KMS-11 (cell line): ENCODE measurements around the gene CMAS.

Experiments
- H2AFZ ChIP-seq: fragments of 200-600 bp; sonication (generic); 2 replicates; pipeline ENCODE4 v1.6.1; 2016; ENCODE audit warnings: antibody characterized with exemption, mixed run types, low read depth
- H3K27ac ChIP-seq: fragments of 200-600 bp; sonication (generic); 2 replicates; pipeline ENCODE4 v1.6.1; 2016; ENCODE audit warnings: mild to moderate bottlenecking, mixed run types
- H3K27me3 ChIP-seq: fragments of 200-600 bp; sonication (generic); 2 replicates; pipeline ENCODE4 v1.6.1; 2017; ENCODE audit warnings: mild to moderate bottlenecking, low read depth, mixed run types, moderate library complexity; ENCODE audit not compliant: insufficient read depth
- H3K36me3 ChIP-seq: fragments of 200-600 bp; sonication (generic); 2 replicates; pipeline ENCODE4 v1.6.1; 2017; ENCODE audit warnings: mild to moderate bottlenecking, mixed run types; ENCODE audit not compliant: insufficient read depth
- H3K4me1 ChIP-seq: fragments of 200-600 bp; sonication (generic); 2 replicates; pipeline ENCODE4 v1.6.1; 2016; ENCODE audit warnings: mild to moderate bottlenecking, low read depth, mixed run types; ENCODE audit not compliant: poor library complexity, severe bottlenecking
- H3K4me2 ChIP-seq: fragments of 200-600 bp; sonication (generic); 2 replicates; pipeline ENCODE4 v1.7.0; 2016; ENCODE audit warnings: mild to moderate bottlenecking, mixed run types
- H3K4me3 ChIP-seq: fragments of 200-600 bp; sonication (generic); IDR thresholded peaks from 2 replicates; pipeline ENCODE4 v1.6.1; 2017; ENCODE audit warnings: low read depth, low read length, mixed read lengths; ENCODE audit not compliant: insufficient read depth
- H3K79me2 ChIP-seq: fragments of 200-600 bp; sonication (generic); 2 replicates; pipeline ENCODE4 v1.6.1; 2016; ENCODE audit warnings: low read depth, mixed run types; ENCODE audit not compliant: insufficient read depth
- H3K9ac ChIP-seq: fragments of 200-600 bp; sonication (generic); 2 replicates; pipeline ENCODE4 v1.6.1; 2016; ENCODE audit warnings: mild to moderate bottlenecking, mixed run types
- H4K20me1 ChIP-seq: fragments of 200-600 bp; sonication (generic); 2 replicates; pipeline ENCODE4 v1.6.1; 2016; ENCODE audit warnings: mild to moderate bottlenecking, mixed run types; ENCODE audit not compliant: insufficient read depth
- TF ChIP-seq, protein P1 (sequence below): fragments of 200-600 bp; sonication (generic); conservative IDR thresholded peaks from 2 replicates; pipeline ENCODE4 v1.6.1; 2017; ENCODE audit warnings: low read depth, mild to moderate bottlenecking, antibody characterized with exemption, low read length, moderate library complexity, mixed read lengths

CMAS gene

GRCh38 chr12:22101749-22102243, 55.8 kb downstream of the CMAS start:
- TF ChIP-seq, protein P1, sequence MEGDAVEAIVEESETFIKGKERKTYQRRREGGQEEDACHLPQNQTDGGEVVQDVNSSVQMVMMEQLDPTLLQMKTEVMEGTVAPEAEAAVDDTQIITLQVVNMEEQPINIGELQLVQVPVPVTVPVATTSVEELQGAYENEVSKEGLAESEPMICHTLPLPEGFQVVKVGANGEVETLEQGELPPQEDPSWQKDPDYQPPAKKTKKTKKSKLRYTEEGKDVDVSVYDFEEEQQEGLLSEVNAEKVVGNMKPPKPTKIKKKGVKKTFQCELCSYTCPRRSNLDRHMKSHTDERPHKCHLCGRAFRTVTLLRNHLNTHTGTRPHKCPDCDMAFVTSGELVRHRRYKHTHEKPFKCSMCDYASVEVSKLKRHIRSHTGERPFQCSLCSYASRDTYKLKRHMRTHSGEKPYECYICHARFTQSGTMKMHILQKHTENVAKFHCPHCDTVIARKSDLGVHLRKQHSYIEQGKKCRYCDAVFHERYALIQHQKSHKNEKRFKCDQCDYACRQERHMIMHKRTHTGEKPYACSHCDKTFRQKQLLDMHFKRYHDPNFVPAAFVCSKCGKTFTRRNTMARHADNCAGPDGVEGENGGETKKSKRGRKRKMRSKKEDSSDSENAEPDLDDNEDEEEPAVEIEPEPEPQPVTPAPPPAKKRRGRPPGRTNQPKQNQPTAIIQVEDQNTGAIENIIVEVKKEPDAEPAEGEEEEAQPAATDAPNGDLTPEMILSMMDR: no peak
- H4K20me1 ChIP-seq: no peaks in the 10 kb centered on the region
- no peaks in the 10 kb centered on the region for H3K36me3 ChIP-seq
- no peak overlapping the region for H3K4me2 ChIP-seq
- peaks cover 10% of the 10 kb centered on the region for H3K4me1 ChIP-seq
- no peak overlapping the region for H3K4me3 ChIP-seq
- no peak overlapping the region for H2AFZ ChIP-seq
- H3K27me3 ChIP-seq: no peaks in the 10 kb centered on the region
- no peak overlapping the region for H3K9ac ChIP-seq
- no peaks in the 10 kb centered on the region for H3K79me2 ChIP-seq
- no peak overlapping the region for H3K27ac ChIP-seq

DNA sequence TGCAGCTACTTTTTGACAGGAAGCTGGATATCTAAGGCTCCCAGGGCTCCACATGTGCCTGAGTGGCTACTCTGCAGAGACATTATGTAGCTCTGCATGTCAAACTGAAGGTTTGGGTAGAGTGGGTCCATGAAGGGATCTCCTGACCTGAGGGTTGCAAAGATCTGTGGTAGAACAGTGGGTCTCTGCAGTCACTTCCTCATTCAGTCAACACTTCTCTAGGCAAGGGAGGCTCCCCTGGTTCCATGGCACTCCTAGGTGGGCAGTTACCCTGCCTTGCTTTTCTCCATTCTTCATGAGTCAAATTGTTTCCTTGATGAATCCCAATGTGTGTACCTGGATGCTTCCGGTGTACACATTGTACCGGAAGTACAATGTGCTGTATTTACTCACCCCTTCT, 57.4 kb downstream of the CMAS start:
- TF ChIP-seq, protein P1: no peak
- Histone ChIP-seq H3K79me2 (no peaks in the 10 kb centered on the region), H3K36me3 (no peaks in the 10 kb centered on the region), H3K27me3 (no peaks in the 10 kb centered on the region), H3K4me3 (no peak overlapping the region), H3K4me1 (peaks cover 10% of the 10 kb centered on the region), H4K20me1 (no peaks in the 10 kb centered on the region), H3K9ac (no peak overlapping the region), H3K4me2 (no peak overlapping the region), H2AFZ (no peak overlapping the region), H3K27ac (no peak overlapping the region)

GRCh38 chr12:22105542-22105941, 59.5 kb downstream of the CMAS start:
- Histone ChIP-seq H3K4me1 (peaks cover 10% of the 10 kb centered on the region), H3K4me2 (no peak overlapping the region), H3K36me3 (no peaks in the 10 kb centered on the region), H3K79me2 (no peaks in the 10 kb centered on the region), H2AFZ (no peak overlapping the region), H3K9ac (no peak overlapping the region), H4K20me1 (no peaks in the 10 kb centered on the region), H3K4me3 (no peak overlapping the region), H3K27me3 (no peaks in the 10 kb centered on the region), H3K27ac (no peak overlapping the region)
- TF ChIP-seq, protein P1: no peak

GRCh38 chr12:22110176-22110575, 64.2 kb downstream of the CMAS start:
- Histone ChIP-seq H3K27me3 (no peaks in the 10 kb centered on the region), H3K4me3 (no peak overlapping the region), H3K4me1 (no peaks in the 10 kb centered on the region), H3K4me2 (no peak overlapping the region), H3K27ac (no peak overlapping the region), H3K36me3 (no peaks in the 10 kb centered on the region), H2AFZ (no peak overlapping the region), H3K79me2 (no peaks in the 10 kb centered on the region), H3K9ac (no peak overlapping the region), H4K20me1 (no peaks in the 10 kb centered on the region)
- TF ChIP-seq, protein P1: no peak
